ENCODE measurements around the gene MYD88.
"Not testable (repeated sequence)": the region's sequence is repeated elsewhere in the genome, so short reads cannot be mapped to it uniquely, and the experiment has no call there.

Gene MYD88

DNA sequence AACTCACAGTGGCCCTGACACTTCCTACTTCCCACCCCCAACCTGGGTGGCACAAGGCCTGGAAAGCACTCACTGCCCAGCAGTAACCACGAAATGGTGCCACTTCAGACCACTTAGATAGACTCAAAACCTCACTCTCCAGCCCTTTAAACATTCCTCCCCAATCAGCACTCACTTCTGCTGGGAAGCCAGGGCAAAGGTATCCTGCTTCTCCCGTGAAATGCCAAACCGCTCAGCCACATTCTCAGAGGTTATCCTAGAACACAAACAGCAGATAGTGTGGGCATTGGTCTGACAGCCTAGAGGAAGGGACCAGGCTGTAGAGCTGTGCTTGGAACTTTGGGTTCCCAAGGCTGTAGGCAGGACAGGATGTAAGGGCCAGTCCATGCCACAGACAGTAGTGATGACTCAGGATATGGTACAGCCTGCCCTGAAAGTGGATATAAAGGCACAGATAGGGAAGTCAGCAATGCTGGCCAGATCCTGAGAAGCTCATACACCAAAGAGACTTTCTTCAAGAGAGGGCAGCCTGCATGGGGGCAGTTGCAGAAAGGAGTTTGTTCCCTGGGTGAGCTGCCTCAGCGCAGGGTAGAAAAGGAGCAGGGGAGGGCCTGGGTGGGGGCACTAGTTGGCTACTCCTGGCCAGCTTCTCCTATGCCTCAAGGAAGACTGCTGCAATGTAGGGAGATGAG is 10.7 kb upstream of the MYD88 start:
- no peak for DNase-seq

DNA sequence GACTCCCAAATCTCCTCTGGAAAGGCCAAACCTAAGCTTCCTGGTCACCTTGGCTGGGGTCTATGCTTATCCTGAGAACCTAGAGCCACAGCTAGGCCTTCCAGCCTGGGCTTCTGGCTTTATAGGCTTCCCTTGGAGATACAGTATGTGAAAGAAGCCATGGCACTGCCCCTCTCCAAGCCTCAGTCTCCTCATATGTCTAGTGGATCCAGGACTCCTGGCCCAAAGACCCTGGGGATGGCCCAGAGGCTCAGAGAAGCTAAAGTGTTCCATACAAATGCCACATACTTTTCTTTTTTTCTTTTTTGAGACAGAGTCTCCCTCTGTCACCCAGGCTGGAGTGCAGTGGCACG is 10.2 kb upstream of the MYD88 start:
- DNase-seq, result no peak

DNA sequence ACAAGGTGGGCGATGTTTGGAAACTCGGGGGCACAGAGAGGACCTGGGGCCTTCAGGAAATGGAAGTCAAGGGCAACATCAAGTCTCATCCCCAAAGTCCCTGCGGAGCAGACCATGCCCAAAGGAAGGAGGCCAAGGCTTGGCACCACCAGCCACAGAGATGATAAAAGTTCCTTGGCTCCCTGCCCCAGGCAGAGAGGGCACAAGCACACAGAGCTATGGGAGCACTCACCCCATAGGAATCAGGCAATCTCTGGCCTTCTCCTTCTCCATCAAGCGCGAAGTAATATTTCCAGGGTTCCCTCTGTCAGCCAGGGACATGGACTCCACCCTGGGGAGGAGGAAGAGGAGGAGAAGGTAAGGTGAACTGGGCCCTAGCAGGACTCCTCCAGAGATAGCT is 9.4 kb upstream of the MYD88 start:
- DNase-seq, result no peak

GRCh38 chr3:38130631-38131065 is 7.8 kb upstream of the MYD88 start:
- no peak for DNase-seq

DNA sequence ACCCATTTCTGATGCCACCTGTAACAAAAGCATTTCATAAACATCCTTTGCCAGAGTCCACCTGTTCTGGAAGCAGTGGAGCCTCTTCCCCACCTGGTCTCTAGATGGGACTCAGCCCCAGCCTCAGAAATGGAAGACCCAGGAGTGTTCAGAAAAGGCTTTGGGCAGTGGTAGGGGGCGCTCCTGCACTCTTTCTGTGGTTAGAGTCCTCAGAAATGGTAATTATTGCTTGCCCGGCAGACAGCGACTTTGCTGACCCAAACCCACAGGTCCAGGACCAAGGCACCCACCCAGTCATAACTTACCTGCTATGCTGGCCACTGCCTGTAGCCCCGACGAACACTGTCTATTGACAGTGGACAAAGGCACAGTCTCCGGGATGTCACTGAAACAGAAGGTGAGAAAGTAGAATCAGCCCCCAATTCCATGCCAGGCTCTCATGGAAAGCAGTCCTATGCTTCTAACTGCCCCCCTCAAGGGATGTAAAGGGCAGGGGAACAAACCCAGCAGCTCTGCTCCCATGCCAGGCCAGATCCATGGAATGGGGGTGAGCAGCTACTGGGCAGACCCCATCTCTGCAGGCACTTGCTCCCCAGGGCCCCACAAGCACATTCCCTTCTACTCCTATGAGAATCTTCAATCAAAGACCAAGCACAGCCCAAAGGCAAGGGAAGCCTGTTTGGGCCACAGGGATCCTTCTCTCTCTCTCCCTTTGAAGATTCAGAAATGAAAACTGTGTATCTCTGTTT is 6.7 kb upstream of the MYD88 start:
- peak; percentile 49 for DNase-seq

- DNase-seq, result no peak
These were observed 5.3 kb upstream of the MYD88 start for GRCh38 chr3:38133209-38133556.

- no peak for DNase-seq
These were observed 4.7 kb upstream of the MYD88 start for GRCh38 chr3:38133557-38134405.

GRCh38 chr3:38134517-38135143 is 3.8 kb upstream of the MYD88 start:
- not testable (repeated sequence) for DNase-seq

GRCh38 chr3:38135621-38136277 is 2.7 kb upstream of the MYD88 start:
- DNase-seq, result not testable (repeated sequence)

GRCh38 chr3:38136393-38136776 is 2.1 kb upstream of the MYD88 start:
- DNase-seq, result peak; percentile 67

DNA sequence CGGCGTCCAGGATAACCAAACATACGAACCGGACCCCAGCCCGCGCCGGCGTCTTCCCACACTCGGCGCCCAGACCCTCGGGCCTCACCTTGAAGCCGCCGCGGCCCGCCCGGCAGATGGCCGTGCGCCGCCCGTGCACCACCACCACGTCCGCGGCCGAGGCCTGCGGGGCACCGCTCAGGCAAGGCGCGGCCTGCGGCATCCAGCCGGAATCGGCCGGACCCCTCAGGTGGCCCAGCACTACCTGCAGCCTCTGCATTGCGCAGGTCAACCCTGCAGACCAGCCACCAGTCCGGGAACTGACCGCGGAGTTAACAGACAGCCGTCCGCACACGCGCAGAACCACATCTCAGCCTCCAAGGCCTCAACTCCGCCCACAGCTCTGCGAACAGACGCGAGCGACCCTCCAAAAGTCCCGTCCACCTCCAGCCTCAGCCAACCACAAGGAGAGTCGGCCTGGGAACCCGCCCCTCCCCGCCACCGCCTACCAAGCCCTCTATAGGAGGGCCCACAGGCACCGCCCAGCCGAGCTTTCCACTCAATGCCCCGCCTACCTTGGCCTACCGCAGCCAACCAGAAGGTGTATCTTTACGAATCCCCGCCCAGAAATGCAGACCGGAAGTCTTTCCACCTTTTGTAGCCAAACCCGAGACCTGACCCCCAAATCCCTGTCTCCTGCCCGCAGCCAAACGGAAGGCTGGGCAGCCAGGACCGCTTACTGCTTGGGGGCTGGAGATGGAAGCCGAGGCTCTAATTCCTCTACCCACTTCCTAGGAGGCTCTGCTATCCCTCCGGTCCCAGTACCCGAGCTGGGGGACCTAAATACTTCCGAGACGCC is 1.5 kb upstream of the MYD88 start, which contains the start of gene ACAA1:
ACAA1 (minus strand) TSS at position 351 of the 838 bp plus-strand sequence; CDS start at position 259, 92 bp downstream.
- DNase-seq, result peak; percentile 99

GRCh38 chr3:38137615-38138348 is 679 bp upstream of the MYD88 start:
- no peak for DNase-seq

DNA sequence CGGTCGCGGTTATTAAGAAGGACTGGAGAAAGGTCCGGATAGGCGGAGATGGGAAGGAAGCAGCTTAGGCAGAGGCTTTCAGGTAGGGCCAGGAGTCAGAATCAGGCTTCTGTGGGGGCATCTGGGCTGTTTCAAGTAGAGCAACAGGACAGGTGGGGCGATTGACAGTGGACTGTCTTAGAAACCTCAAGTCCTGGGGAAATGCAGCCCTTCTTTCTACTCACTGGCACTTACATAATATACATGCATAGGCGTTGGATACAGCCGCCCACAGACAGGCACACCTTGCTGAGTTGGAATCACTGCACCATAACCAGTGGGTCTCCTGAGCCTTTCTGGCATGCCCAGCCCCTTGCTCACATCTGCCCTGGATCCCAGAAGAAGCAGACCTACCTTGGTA is 730 bp downstream of the MYD88 start:
- DNase-seq, result no peak

- no peak for DNase-seq
These were observed 1.2 kb downstream of the MYD88 start for GRCh38 chr3:38139652-38140051.

DNA sequence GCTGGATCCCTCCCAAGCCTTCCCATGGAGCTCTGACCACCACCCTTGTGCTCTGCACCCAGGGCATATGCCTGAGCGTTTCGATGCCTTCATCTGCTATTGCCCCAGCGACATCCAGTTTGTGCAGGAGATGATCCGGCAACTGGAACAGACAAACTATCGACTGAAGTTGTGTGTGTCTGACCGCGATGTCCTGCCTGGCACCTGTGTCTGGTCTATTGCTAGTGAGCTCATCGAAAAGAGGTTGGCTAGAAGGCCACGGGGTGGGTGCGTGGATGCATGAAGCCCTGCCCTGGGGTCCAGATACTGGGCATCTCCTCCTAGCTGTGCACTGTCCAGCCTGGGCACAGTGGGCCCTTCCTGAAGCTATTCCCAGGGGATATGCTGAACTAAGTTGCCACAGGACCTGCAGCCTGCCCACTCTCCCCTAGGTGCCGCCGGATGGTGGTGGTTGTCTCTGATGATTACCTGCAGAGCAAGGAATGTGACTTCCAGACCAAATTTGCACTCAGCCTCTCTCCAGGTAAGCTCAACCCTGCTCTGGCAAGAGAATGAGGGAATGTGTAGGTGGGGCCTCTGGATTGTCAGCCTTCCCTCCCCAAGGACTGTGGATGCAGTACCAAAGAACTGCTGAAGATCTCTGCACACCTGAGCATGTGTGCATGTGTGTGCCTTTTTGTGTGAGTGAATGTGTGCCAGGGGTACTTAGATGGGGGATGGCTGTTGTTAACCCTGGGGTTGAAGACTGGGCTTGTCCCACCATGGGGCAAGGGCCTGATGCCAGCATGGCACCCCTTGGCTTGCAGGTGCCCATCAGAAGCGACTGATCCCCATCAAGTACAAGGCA is 2.1 kb downstream of the MYD88 start:
- no peak for DNase-seq

GRCh38 chr3:38141173-38141951 is 2.9 kb downstream of the MYD88 start:
- no peak for DNase-seq

- DNase-seq, result no peak
These were observed 3.5 kb downstream of the MYD88 start for GRCh38 chr3:38141952-38142273.

DNA sequence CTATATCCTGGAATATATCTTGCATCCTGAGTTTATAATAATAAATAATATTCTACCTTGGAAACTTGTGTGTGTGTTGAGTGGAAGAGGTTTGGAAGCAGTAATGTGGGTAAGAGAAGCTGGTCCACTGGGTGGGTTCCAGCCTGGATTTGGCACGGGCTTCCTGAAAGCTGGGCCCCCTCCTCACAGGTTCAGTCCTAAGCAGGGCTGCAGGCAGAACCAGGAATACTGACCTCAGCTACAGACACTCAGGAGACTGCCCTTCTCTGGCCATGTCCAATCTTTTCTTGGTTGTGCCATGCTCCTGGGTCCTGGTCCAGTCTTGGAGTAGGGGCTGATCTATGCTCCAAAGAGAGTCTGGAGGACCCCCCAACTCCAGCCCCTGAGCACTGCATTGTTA is 4.5 kb downstream of the MYD88 start:
- no peak for DNase-seq

GRCh38 chr3:38143511-38143910 is 5.0 kb downstream of the MYD88 start:
- DNase-seq, result no peak
